Choroid plexus epithelial cell (primary cell): Measurements from ENCODE around the gene GAPVD1.
"Not testable (repeated sequence)": the region's sequence is repeated elsewhere in the genome, so short reads cannot be mapped to it uniquely, and the experiment has no call there.

Source experiments
- DNase-seq: peaks from one replicate; pipeline ENCODE4 v3.0.0-alpha.2; 2010; ENCODE audit warnings: low read depth
- H3K4me3 ChIP-seq: 2 replicates; pipeline ENCODE4 v1.5.1; 2011; ENCODE audit warnings: low read depth, mild to moderate bottlenecking, control low read depth, low read length, moderate library complexity
- TF ChIP-seq, protein P1 (sequence below): conservative IDR thresholded peaks from 2 replicates; pipeline ENCODE4 v1.5.1; 2011; ENCODE audit warnings: low read depth, mild to moderate bottlenecking, control low read depth, inconsistent platforms, low read length, moderate library complexity

Gene GAPVD1

DNA sequence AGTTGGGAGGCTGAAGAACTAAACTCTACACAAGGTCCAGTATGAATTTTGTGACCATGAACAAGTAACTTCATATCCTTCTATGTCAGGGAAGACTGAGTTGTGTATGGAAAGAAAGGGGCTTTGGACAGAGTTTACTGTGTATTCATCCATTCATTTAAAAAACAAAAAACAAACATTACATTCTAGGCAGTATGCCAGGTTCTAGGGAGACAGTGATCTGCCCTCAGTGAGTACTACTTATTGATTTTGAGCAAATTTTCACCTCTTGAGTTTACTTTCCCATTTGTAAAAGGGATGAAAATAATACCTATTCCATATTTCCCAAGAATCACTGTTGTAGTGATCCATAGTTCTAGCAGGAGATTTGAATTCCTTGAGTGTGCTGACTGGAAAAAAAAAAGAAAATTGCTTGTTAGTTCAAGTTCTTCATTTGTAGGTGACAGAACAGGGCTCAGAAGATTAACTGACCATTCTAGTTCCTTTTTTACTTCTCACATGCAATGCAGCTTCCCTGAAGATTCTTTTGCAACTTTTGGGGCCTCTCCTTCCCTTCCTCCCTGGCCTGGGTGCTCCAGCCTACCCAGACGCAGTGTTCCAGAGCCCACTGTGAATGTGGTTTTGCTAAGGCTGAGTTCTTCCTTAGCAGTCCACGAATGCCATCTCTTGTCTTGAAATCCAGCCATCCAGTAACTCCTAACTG lies 2.6 kb upstream of the GAPVD1 start:
- TF ChIP-seq, protein P1, sequence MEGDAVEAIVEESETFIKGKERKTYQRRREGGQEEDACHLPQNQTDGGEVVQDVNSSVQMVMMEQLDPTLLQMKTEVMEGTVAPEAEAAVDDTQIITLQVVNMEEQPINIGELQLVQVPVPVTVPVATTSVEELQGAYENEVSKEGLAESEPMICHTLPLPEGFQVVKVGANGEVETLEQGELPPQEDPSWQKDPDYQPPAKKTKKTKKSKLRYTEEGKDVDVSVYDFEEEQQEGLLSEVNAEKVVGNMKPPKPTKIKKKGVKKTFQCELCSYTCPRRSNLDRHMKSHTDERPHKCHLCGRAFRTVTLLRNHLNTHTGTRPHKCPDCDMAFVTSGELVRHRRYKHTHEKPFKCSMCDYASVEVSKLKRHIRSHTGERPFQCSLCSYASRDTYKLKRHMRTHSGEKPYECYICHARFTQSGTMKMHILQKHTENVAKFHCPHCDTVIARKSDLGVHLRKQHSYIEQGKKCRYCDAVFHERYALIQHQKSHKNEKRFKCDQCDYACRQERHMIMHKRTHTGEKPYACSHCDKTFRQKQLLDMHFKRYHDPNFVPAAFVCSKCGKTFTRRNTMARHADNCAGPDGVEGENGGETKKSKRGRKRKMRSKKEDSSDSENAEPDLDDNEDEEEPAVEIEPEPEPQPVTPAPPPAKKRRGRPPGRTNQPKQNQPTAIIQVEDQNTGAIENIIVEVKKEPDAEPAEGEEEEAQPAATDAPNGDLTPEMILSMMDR = no peak
- DNase-seq = no peak

DNA sequence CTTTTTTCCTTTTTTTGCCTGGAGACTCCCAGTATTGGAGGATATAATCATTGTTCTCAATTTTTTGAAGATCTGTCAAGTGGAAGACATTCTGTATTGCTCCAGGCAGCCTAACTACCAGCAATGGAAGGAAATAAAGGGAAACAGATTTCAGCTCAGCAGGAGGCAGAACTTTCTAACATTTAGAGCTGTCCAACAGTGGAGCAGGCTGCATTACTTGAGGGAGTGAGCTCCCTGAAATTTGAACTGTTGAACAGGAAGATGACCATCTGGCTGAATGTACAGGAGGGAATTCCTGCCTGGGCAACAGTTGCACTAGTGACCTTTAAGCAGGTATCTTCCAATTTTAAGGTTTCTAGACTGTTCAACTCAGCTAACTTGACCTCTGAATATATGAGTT lies 1.1 kb upstream of the GAPVD1 start:
- TF ChIP-seq, protein P1 = peak; percentile 15
- H3K4me3 ChIP-seq = no peak overlapping the region
- peak; percentile 83 for DNase-seq

More for the DNA sequence above, 2.6 kb upstream of the GAPVD1 start:
- H3K4me3 ChIP-seq = no peak overlapping the region

DNA sequence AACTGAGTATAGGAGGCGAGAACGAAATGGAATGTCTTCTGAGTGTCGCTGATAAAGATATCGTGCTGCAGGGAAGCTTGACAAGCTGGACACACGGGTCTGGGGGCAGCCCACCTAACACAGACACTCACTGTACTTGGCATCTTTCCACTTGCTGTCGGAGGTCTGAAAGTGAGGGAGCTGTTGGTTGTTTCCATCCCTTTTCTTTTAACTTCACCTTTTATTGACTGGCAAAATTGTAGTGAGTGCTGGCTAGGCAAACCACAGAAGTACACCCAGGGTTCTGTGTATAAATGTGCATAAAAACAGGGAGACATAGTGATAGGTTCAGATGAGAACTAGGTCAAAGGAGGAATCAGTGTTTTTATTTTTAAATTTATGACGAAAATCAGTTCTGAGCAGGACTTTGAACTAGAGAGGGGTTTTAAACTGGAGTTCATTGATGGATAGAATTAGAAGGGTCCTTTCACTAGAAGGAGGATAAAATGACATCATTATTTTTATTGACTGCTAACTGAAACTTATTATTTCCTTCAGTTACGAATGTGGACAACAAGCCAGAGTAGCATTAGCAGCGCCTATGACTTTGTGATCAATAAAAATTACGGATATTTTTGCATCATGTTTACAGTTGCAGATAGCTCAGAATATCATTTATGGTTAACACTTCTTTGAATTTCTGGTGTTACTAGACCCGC lies 817 bp downstream of the GAPVD1 start:
- peak; percentile 39 for DNase-seq
- TF ChIP-seq, protein P1 = no peak
- H3K4me3 ChIP-seq = peak overlapping the region; percentile 94

DNA sequence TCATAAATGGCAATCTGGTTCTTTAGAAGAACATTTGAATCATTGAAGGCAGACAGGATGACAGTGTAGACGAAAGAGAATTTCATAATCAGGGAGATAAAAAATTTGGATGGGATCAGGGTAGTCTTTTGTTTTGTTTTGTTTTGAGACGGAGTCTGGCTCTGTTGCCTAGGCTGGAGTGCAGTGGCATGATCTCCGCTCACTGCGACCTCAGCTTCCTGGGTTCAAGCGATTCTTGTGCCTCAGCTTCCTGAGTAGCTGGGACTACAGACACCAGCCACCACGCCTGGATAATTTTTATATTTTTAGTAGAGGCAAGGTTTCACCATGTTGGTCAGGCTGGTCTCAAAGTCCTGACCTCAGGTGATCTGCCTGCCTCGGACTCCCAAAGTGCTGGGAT lies 2.4 kb downstream of the GAPVD1 start:
- DNase-seq = not testable (repeated sequence)

DNA sequence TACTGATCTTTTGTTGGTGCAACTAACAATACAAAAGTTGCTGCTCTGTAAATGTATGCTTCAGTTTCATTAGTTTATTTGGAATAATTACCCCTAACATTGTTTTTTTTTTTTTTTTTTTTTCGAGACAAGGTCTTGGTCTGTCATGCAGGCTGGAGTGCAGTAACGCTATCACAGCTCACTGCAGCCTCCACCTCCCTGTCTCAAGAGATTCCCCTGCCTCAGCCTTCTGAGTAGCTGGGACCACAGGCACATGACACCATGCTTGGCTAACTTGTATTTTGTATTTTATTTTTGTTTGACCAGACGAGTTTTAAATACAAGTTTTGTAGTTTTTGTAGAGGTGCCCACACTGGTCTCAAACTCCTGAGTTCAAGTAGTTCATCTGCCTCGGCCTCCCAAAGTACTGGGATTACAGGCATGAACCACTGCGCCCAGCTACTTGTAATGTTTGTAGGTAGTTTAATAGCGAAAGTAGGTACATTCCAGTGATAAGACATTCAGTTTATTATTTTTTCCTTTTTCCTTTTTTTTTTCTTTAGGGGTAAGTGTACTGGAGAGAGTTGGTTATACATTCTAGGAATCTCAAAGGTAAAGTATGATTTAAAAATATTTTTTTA lies 6.9 kb downstream of the GAPVD1 start:
- TF ChIP-seq, protein P1 = no peak
- no peak overlapping the region for H3K4me3 ChIP-seq
- no peak for DNase-seq

More for the DNA sequence above, 2.4 kb downstream of the GAPVD1 start:
- not testable (repeated sequence) for H3K4me3 ChIP-seq

DNA sequence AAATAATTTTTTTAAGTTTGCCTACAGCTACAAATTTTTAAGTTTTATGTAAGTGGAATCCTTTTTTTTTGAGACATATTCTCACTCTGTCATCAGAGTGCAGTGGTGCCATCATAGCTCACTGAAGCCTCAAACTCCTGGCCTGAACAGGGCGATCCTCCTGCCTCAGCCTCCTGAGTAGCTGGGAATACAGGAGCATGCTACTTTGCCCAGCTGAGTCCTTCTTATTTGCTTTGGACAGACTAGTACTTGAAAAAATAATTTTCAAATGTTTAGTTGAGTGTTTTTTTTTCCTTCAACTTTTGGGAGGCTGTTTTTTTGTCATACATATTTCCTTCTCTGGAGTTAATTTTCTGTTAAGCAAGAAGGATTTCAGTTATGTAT lies 7.4 kb downstream of the GAPVD1 start:
- no peak overlapping the region for H3K4me3 ChIP-seq
- TF ChIP-seq, protein P1 = no peak
- DNase-seq = peak; percentile 10

DNA sequence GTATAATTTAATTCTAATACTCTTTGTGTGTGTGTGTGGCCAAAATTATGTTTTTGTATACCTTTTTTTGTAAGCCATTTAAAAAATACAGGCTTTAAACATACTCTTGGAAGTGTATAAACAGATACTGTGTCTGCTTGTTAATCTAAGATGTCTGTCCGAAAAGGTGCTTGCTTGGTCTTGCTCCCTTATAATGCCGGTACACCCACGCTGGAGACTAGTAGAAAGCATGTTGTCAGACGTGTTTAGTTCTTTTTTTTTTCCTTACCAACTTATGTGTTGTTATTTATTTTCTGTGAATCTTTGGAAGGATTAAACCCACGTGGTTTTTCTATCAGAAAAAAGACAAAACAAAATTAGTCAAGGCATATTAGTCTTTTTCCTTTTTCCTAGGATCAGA lies 9.5 kb downstream of the GAPVD1 start:
- H3K4me3 ChIP-seq = no peak overlapping the region
- TF ChIP-seq, protein P1 = no peak
- DNase-seq = no peak
